Astrocyte (in vitro differentiated cells and primary cell): ENCODE measurements around the gene SARDH.

ENCODE experiments used
- EZH2 ChIP-seq: IDR thresholded peaks from 2 replicates; pipeline ENCODE4 v1.6.1; 2012; ENCODE audit warnings: mild to moderate bottlenecking, low read length, inconsistent platforms; ENCODE audit not compliant: insufficient read depth
- TF ChIP-seq, protein P1 (sequence below): IDR thresholded peaks from 2 replicates; pipeline ENCODE4 v1.5.1; 2011; ENCODE audit warnings: low read depth, mild to moderate bottlenecking, inconsistent platforms, low read length, moderate library complexity; ENCODE audit not compliant: insufficient read depth

DNA sequence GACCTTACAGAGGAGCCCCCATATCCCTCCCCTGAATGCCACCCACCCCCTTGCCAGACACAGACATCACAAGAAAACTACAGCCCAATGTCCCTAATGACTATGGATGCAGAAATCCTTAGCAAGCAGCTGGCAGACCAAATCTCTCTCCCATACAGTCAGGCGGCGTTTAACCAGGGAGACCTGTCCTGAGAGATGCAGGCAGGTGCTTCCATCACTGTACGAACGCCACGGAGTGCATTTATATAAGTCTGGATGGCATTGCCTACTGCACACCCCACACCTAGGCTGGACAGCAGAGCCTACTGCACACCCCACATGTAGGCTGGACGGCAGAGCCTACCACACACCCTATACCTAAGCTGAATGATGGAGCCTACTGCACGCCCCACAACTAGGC, 34.4 kb upstream of the SARDH start:
- TF ChIP-seq, protein P1, sequence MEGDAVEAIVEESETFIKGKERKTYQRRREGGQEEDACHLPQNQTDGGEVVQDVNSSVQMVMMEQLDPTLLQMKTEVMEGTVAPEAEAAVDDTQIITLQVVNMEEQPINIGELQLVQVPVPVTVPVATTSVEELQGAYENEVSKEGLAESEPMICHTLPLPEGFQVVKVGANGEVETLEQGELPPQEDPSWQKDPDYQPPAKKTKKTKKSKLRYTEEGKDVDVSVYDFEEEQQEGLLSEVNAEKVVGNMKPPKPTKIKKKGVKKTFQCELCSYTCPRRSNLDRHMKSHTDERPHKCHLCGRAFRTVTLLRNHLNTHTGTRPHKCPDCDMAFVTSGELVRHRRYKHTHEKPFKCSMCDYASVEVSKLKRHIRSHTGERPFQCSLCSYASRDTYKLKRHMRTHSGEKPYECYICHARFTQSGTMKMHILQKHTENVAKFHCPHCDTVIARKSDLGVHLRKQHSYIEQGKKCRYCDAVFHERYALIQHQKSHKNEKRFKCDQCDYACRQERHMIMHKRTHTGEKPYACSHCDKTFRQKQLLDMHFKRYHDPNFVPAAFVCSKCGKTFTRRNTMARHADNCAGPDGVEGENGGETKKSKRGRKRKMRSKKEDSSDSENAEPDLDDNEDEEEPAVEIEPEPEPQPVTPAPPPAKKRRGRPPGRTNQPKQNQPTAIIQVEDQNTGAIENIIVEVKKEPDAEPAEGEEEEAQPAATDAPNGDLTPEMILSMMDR, result no peak
- no peak for TF ChIP-seq EZH2
